Mesenchymal stem cell (in vitro differentiated cells and primary cell): Measurements from ENCODE around the gene RAB7A.

Experiments
- DNase-seq: peaks from one replicate; pipeline ENCODE4 v3.0.0-alpha.2; 2013
- H2AFZ ChIP-seq: one replicate; pipeline ENCODE4 v1.6.1; 2013; ENCODE audit warnings: low read depth, mild to moderate bottlenecking, control low read depth, inconsistent platforms, low read length, moderate library complexity
- H2AK5ac ChIP-seq: 2 replicates; pipeline ENCODE4 v1.6.1; 2013; ENCODE audit warnings: low read length, moderate library complexity, mild to moderate bottlenecking, inconsistent platforms; ENCODE audit not compliant: severe bottlenecking
- H2BK120ac ChIP-seq: one replicate; pipeline ENCODE4 v1.6.1; 2013; ENCODE audit warnings: low read depth, mild to moderate bottlenecking, inconsistent platforms, low read length, moderate library complexity
- H2BK12ac ChIP-seq, 2 experiments: one replicate each; pipeline ENCODE4 v1.6.1; 2013; ENCODE audit warnings: inconsistent platforms in 2 of 2, low read length in 2 of 2, mild to moderate bottlenecking in 2 of 2, moderate library complexity in 2 of 2, control low read depth in 1 of 2
- H2BK15ac ChIP-seq: one replicate; pipeline ENCODE4 v1.6.1; 2013; ENCODE audit warnings: mild to moderate bottlenecking, low read depth, inconsistent platforms; ENCODE audit not compliant: poor library complexity, severe bottlenecking
- H2BK5ac ChIP-seq: 2 replicates; pipeline ENCODE4 v1.6.1; 2013; ENCODE audit warnings: low read depth, mild to moderate bottlenecking, low read length, control low read depth, inconsistent platforms; ENCODE audit not compliant: poor library complexity, severe bottlenecking
- H3K14ac ChIP-seq, 2 experiments: one replicate each; pipeline ENCODE4 v1.6.1; 2013; ENCODE audit warnings: inconsistent platforms in 2 of 2, low read length in 2 of 2, control low read depth in 1 of 2, mild to moderate bottlenecking in 1 of 2, moderate library complexity in 1 of 2
- H3K18ac ChIP-seq, 2 experiments: one replicate each; pipeline ENCODE4 v1.6.1; 2013; ENCODE audit warnings: inconsistent platforms in 2 of 2, low read length in 2 of 2, control low read depth in 1 of 2, low read depth in 1 of 2, mild to moderate bottlenecking in 1 of 2
- H3K23ac ChIP-seq, 2 experiments: one replicate each; pipeline ENCODE4 v1.6.1; 2013; ENCODE audit warnings: inconsistent platforms in 2 of 2, low read length in 2 of 2, mild to moderate bottlenecking in 2 of 2, moderate library complexity in 2 of 2, control low read depth in 1 of 2
- H3K27ac ChIP-seq: 2 replicates; pipeline ENCODE4 v1.5.1; 2013; ENCODE audit warnings: mild to moderate bottlenecking, moderate library complexity, low read length, control low read depth, inconsistent platforms; ENCODE audit not compliant: poor library complexity, severe bottlenecking
- H3K27me3 ChIP-seq, 2 experiments: 2 replicates each; pipeline versions ENCODE4 v1.6.1 to v1.7.0; 2013; ENCODE audit warnings: low read length in 2 of 2, mild to moderate bottlenecking in 2 of 2, moderate library complexity in 2 of 2, control low read depth in 1 of 2, inconsistent platforms in 1 of 2; ENCODE audit not compliant: control insufficient read depth in 1 of 2, insufficient read depth in 1 of 2
- H3K36me3 ChIP-seq, 2 experiments: 2 replicates each; pipeline versions ENCODE4 v1.6.1 to v1.7.0; 2013; ENCODE audit warnings: low read length in 2 of 2, control low read depth in 1 of 2, inconsistent platforms in 1 of 2, low read depth in 1 of 2, mild to moderate bottlenecking in 1 of 2; ENCODE audit not compliant: insufficient read depth in 2 of 2, control insufficient read depth in 1 of 2
- H3K4ac ChIP-seq, 2 experiments: one replicate each; pipeline ENCODE4 v1.6.1; 2013; ENCODE audit warnings: inconsistent platforms in 2 of 2, low read length in 2 of 2, mild to moderate bottlenecking in 2 of 2, moderate library complexity in 2 of 2, control low read depth in 1 of 2, low read depth in 1 of 2
- H3K4me1 ChIP-seq: 2 replicates; pipeline ENCODE4 v1.6.1; 2013; ENCODE audit warnings: low read depth, low read length, control low read depth; ENCODE audit not compliant: control insufficient read depth, insufficient read depth
- H3K4me2 ChIP-seq: 2 replicates; pipeline ENCODE4 v1.6.1; 2013; ENCODE audit warnings: low read length, mild to moderate bottlenecking, inconsistent platforms; ENCODE audit not compliant: poor library complexity, severe bottlenecking
- H3K4me3 ChIP-seq, 2 experiments: 2 replicates each; pipeline versions ENCODE4 v1.5.1 to v1.7.0; 2013; ENCODE audit warnings: low read length in 2 of 2, mild to moderate bottlenecking in 2 of 2, control low read depth in 1 of 2, low read depth in 1 of 2; ENCODE audit not compliant: insufficient read depth in 1 of 2
- H3K79me1 ChIP-seq: replicated peaks from 2 replicates; pipeline ENCODE4 v1.6.1; 2013; ENCODE audit warnings: mild to moderate bottlenecking, control low read depth, low read length, inconsistent platforms; ENCODE audit not compliant: poor library complexity, severe bottlenecking
- H3K9ac ChIP-seq: 2 replicates; pipeline ENCODE4 v1.7.0; 2013; ENCODE audit warnings: mild to moderate bottlenecking, low read length, moderate library complexity
- H3K9me3 ChIP-seq: 2 replicates; pipeline ENCODE4 v1.7.0; 2013; ENCODE audit warnings: mild to moderate bottlenecking, low read length; ENCODE audit not compliant: control insufficient read depth
- H4K8ac ChIP-seq: one replicate; pipeline ENCODE4 v1.6.1; 2013; ENCODE audit warnings: inconsistent platforms, mild to moderate bottlenecking, low read length, moderate library complexity
- H4K91ac ChIP-seq: one replicate; pipeline ENCODE4 v1.6.1; 2013; ENCODE audit warnings: mild to moderate bottlenecking, low read length, inconsistent platforms
- WGBS: methylation state at CpG from one replicate; pipeline ENCODE4 v1.1.7; 2013; ENCODE audit warnings: mixed read lengths; 5-methylcytosine and 5-hydroxymethylcytosine counted together

RAB7A gene

DNA sequence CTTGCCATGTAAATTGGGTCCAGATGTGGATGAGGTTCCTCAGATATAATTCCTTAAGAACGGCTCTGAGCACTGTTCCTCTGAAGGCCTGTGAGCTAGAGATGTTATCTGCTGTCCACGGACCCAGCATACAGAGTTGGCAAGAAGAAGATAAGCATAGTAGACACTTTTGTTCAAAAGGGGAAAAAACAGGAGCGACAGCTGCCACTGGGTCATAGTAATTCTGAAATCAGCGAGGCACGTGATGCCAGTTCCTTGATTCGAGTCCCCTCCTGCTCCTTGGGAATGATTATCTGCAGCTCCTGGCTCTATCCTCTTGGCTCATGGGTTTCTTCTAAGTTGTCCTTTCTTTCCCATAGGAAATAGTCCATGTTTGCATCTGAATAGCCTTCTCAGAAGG, 2.5 kb upstream of the RAB7A start:
- Histone ChIP-seq H3K4me2 (no peak overlapping the region), H4K8ac (no peak overlapping the region)

DNA sequence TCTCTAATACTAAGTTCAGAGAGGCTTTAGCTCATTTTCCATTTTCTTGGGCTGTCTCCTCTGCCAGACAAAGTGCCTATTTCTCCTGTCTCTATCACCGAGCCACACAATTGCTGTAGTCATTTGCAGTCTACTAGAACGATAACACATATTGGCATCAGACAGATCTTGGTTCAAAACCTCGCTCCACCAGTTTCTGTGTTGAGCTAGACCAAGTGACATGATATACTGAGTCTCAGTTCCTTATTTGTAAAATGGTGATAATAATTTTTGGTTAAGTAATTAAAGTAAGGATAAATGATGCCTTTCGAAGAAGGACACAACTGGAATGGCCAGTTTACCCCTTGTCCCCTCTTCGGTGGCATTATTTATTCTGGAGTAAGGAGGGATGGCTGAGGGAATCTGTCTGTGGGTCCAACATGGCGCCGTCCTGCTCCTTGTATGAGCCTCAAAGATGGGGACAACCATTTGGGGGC, 398 bp upstream of the RAB7A start:
- H3K27me3 ChIP-seq, result peaks cover 0 to 5% of the 10 kb centered on the region in 2 experiments
- peak overlapping the region; percentile 42 to 57 for H3K4ac ChIP-seq
- H3K18ac ChIP-seq, result no peak overlapping the region
- 56% methylated on average over 7 of the region's 7 CpGs for WGBS
- no peak overlapping the region for H2AFZ ChIP-seq
- H3K4me2 ChIP-seq, result no peak overlapping the region
- H4K91ac ChIP-seq, result no peak overlapping the region
- no peak overlapping the region for H2BK5ac ChIP-seq
- DNase-seq, result no peak
- no peaks in the 10 kb centered on the region for H3K36me3 ChIP-seq
- no peak overlapping the region for H3K14ac ChIP-seq
- H3K9me3 ChIP-seq, result no peaks in the 10 kb centered on the region
- H2BK12ac ChIP-seq, result no peak overlapping the region
- H4K8ac ChIP-seq, result peak overlapping the region; percentile 59
- peak overlapping the region; percentile 96 for H3K9ac ChIP-seq
- H3K27ac ChIP-seq, result no peak overlapping the region
- no peak overlapping the region for H2BK15ac ChIP-seq
- H3K23ac ChIP-seq, result no peak overlapping the region
- peaks cover 3% of the 10 kb centered on the region for H3K4me1 ChIP-seq
- H3K79me1 ChIP-seq, result no peaks in the 10 kb centered on the region
- H2AK5ac ChIP-seq, result no peak overlapping the region
- peak overlapping the region in 1 of 2 experiments; percentile 86 for H3K4me3 ChIP-seq
- no peak overlapping the region for H2BK120ac ChIP-seq

More for the DNA sequence above, 2.5 kb upstream of the RAB7A start:
- Histone ChIP-seq H3K27ac (no peak overlapping the region), H2BK15ac (no peak overlapping the region), H3K18ac (no peak overlapping the region), H3K9ac (no peak overlapping the region), H2BK5ac (no peak overlapping the region), H3K14ac (no peak overlapping the region), H2BK120ac (no peak overlapping the region), H3K4me1 (peaks cover 1% of the 10 kb centered on the region), H3K27me3 (peaks cover 5 to 10% of the 10 kb centered on the region in 2 experiments), H3K36me3 (no peaks in the 10 kb centered on the region), H2AK5ac (no peak overlapping the region), H3K9me3 (no peaks in the 10 kb centered on the region), H2AFZ (no peak overlapping the region), H3K23ac (no peak overlapping the region), H3K4me3 (no peak overlapping the region), H3K79me1 (no peaks in the 10 kb centered on the region), H2BK12ac (no peak overlapping the region), H4K91ac (no peak overlapping the region), H3K4ac (no peak overlapping the region)
- 92% methylated on average over 6 of the region's 6 CpGs for WGBS
- DNase-seq, result no peak

DNA sequence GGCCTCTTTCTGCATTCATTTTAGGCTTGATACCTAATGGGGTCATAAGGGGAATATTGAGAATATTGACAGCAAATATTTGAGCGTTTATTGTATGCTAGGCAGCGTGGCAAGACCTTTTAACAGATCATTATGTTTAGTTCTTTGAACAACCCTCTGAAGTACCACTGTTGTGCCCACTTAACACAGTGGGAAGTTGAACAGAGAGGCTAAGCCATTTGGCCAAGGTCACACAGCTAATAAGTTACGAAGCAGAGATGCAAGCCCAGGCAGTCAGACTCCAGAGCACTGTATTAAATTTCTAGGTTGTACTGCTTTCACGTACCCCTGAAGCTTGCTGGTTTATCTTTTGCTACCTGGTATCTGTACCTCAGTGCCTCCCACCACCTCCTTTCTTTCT, 1.1 kb downstream of the RAB7A start:
- Histone ChIP-seq H3K9me3 (no peaks in the 10 kb centered on the region), H3K27ac (no peak overlapping the region), H3K18ac (no peak overlapping the region), H2BK12ac (no peak overlapping the region), H2BK15ac (no peak overlapping the region), H2AK5ac (no peak overlapping the region), H4K91ac (no peak overlapping the region), H3K4ac (no peak overlapping the region), H3K9ac (peak overlapping the region; percentile 96), H3K27me3 (peaks cover 0 to under 1% of the 10 kb centered on the region in 2 experiments), H3K14ac (no peak overlapping the region), H3K4me3 (peak overlapping the region in 1 of 2 experiments; percentile 86), H3K79me1 (no peaks in the 10 kb centered on the region), H4K8ac (no peak overlapping the region), H2AFZ (no peak overlapping the region), H2BK120ac (no peak overlapping the region), H3K23ac (no peak overlapping the region), H3K4me2 (peak overlapping the region; percentile 75), H3K36me3 (peaks cover 0 to 5% of the 10 kb centered on the region in 2 experiments), H3K4me1 (peaks cover 6% of the 10 kb centered on the region), H2BK5ac (no peak overlapping the region)
- WGBS, result 45% methylated on average over 4 of the region's 4 CpGs
- no peak for DNase-seq

DNA sequence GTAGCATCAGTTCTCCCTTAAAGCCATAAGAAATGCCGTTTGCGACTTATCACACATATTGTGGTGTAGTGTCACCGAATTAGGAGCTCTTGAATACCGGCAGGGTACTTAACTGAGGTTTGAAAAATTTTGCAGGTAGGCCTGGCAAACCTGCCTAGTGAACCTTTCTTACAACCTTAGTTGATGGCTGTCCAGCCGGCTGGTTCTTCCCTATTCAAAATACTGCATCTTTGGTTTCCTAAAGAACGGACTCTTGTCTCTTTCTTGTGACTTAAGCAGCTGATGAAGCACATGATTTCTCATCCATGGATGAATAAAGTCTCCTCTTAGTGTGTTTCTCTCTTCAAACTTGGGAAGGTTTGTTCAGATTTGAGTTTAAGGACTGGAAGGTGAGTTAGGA, 1.5 kb downstream of the RAB7A start:
- Histone ChIP-seq H2BK15ac (no peak overlapping the region), H2BK120ac (no peak overlapping the region), H3K4me1 (peaks cover 6% of the 10 kb centered on the region), H2AFZ (no peak overlapping the region), H3K9ac (peak overlapping the region; percentile 96), H4K8ac (no peak overlapping the region), H3K4me2 (peak overlapping the region; percentile 75), H3K23ac (no peak overlapping the region), H3K36me3 (peaks cover 0 to 5% of the 10 kb centered on the region in 2 experiments), H3K27me3 (no peaks in the 10 kb centered on the region), H2AK5ac (no peak overlapping the region), H3K4me3 (peak overlapping the region in 1 of 2 experiments; percentile 86), H3K79me1 (no peaks in the 10 kb centered on the region), H2BK5ac (no peak overlapping the region), H3K18ac (no peak overlapping the region), H3K27ac (no peak overlapping the region), H3K4ac (no peak overlapping the region), H3K14ac (no peak overlapping the region), H2BK12ac (no peak overlapping the region), H4K91ac (no peak overlapping the region), H3K9me3 (no peaks in the 10 kb centered on the region)
- WGBS, result 69% methylated on average over 5 of the region's 6 CpGs
- DNase-seq, result no peak
